GM23248 (cell line): ENCODE measurements around the gene NTN5. TPM values are rescaled to one million over a fixed set of nuclear protein-coding genes. Genes with fewer than 3 reads are reported as not detected.

Source experiments
- DNase-seq: peaks from one replicate; pipeline ENCODE4 v3.0.0-alpha.2; 2015
- H2AFZ ChIP-seq: fragments of 200-600 bp; sonication (generic); 2 replicates; pipeline ENCODE4 v1.6.1; 2016; ENCODE audit warnings: antibody characterized with exemption
- H3F3A ChIP-seq: fragments of 200-600 bp; sonication (generic); 2 replicates; pipeline ENCODE4 v1.6.1; 2016; ENCODE audit warnings: mild to moderate bottlenecking, antibody characterized with exemption, mixed run types; ENCODE audit not compliant: insufficient read depth
- H3K27ac ChIP-seq: fragments of 200-600 bp; sonication (generic); 2 replicates; pipeline ENCODE4 v1.5.1; 2016; ENCODE audit warnings: mild to moderate bottlenecking
- H3K27me3 ChIP-seq: fragments of 200-600 bp; sonication (generic); replicated peaks from 2 replicates; pipeline ENCODE4 v1.6.1; 2016; ENCODE audit warnings: mild to moderate bottlenecking; ENCODE audit not compliant: insufficient read depth
- H3K36me3 ChIP-seq: fragments of 200-600 bp; sonication (generic); 2 replicates; pipeline ENCODE4 v1.6.1; 2016; ENCODE audit warnings: low read depth, mild to moderate bottlenecking
- H3K4me1 ChIP-seq: fragments of 200-600 bp; sonication (generic); 2 replicates; pipeline ENCODE4 v1.6.1; 2016; ENCODE audit warnings: mild to moderate bottlenecking; ENCODE audit not compliant: insufficient read depth
- H3K4me2 ChIP-seq: fragments of 200-600 bp; sonication (generic); one replicate; pipeline ENCODE4 v1.6.1; 2016; ENCODE audit warnings: mild to moderate bottlenecking; ENCODE audit not compliant: unreplicated experiment
- H3K4me3 ChIP-seq: fragments of 200-600 bp; sonication (generic); 2 replicates; pipeline ENCODE4 v1.5.1; 2016; ENCODE audit warnings: mild to moderate bottlenecking
- H3K79me2 ChIP-seq: fragments of 200-600 bp; sonication (generic); 2 replicates; pipeline ENCODE4 v1.6.1; 2016; ENCODE audit warnings: mild to moderate bottlenecking; ENCODE audit not compliant: insufficient read depth
- H3K9ac ChIP-seq: fragments of 200-600 bp; sonication (generic); 2 replicates; pipeline ENCODE4 v1.6.1; 2016; ENCODE audit warnings: mild to moderate bottlenecking
- H3K9me2 ChIP-seq: fragments of 200-600 bp; sonication (generic); 2 replicates; pipeline ENCODE4 v1.6.1; 2016; ENCODE audit warnings: mixed run types, mild to moderate bottlenecking, moderate library complexity; ENCODE audit not compliant: insufficient read depth
- H3K9me3 ChIP-seq: fragments of 200-600 bp; sonication (generic); one replicate; pipeline ENCODE4 v1.6.1; 2017; ENCODE audit warnings: low read depth
- H4K20me1 ChIP-seq: fragments of 200-600 bp; sonication (generic); 2 replicates; pipeline ENCODE4 v1.6.0; 2016; ENCODE audit not compliant: insufficient read depth
- EZH2 ChIP-seq: fragments of 200-600 bp; sonication (generic); IDR thresholded peaks from 2 replicates; pipeline ENCODE4 v1.6.1; 2018; ENCODE audit warnings: antibody characterized with exemption, mild to moderate bottlenecking; ENCODE audit not compliant: insufficient read depth, poor library complexity, severe bottlenecking
- EZH2phosphoT487 ChIP-seq: fragments of 200-600 bp; sonication (generic); IDR thresholded peaks from 2 replicates; pipeline ENCODE4 v1.6.1; 2018; ENCODE audit warnings: antibody characterized with exemption, moderate library complexity, mild to moderate bottlenecking, low read depth; ENCODE audit not compliant: insufficient read depth
- WGBS, 2 experiments: methylation state at CpG; one replicate each; pipeline ENCODE4 v1.1.6; 2015 to 2017; ENCODE audit warnings: low lambda C conversion rate in 2 of 2, low coverage in 1 of 2; ENCODE audit errors: missing lambda C conversion rate in 2 of 2; 5-methylcytosine and 5-hydroxymethylcytosine counted together
- in situ Hi-C: fragments of 300-500 bp; cut with MboI; formaldehyde crosslinking; loops from 2 replicates; pipeline ENCODE4 v1.15.0; 2020
- polyA plus RNA-seq: library from polyadenylated mRNA; unstranded; fragments of >200 nt; fragmentation: Nextera tagmentation; extraction: Ambion mirVana; gene quantifications from 2 replicates; pipeline ENCODE4 v1.2.1, GENCODE V29; 2016
- total RNA-seq: library from RNA; depleted of rRNA; stranded (reverse); fragments of >200 nt; shearing (Covaris generic); gene quantifications from 2 replicates; pipeline ENCODE4 v1.2.3, GENCODE V29; 2014

NTN5 gene
- total and polyA plus RNA-seq, 2 experiments from 2014 or later, result 0.32 TPM; not detected in 1

DNA sequence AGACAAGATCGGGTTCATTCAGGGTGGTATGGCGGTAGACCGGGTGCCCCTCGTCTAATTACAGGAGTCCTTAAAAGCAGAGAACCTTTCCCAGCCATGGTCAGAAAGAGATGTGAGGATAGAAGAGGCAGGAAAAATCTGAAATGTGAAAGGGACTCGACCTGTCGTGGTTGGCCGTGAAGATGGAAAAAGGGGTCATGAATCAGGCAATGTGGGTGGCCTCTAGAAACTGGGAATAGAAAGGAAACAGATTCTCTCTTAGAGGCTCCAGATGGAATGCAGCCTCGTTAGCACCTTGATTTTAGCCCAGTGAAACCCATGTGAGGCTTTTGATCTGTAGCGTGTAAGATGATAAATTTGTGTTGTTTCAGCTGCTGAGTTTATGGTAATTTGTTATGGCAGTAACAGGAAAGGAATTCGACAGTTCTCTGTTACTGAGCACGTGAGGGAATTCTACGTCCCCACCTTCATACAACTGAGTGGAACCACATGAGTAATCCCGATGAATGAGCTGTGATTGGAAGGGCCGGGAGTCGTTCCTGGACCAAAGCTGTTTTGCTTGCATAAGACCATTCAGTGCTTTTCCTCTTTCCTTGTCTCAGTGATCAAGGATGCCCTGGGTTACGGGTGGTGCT is 15.9 kb downstream of the NTN5 start:
- no peak overlapping the region for H3K27ac ChIP-seq
- H3K79me2 ChIP-seq, result no peaks in the 10 kb centered on the region
- no peaks in the 10 kb centered on the region for H3K27me3 ChIP-seq
- H3K9me3 ChIP-seq, result no peaks in the 10 kb centered on the region
- TF ChIP-seq EZH2phosphoT487, result no peak
- TF ChIP-seq EZH2, result no peak
- H3K4me3 ChIP-seq, result no peak overlapping the region
- H4K20me1 ChIP-seq, result no peaks in the 10 kb centered on the region
- no peak overlapping the region for H3K9ac ChIP-seq
- no peak overlapping the region for H2AFZ ChIP-seq
- 30 to 31% methylated on average over 16 of the region's 16 CpGs for WGBS, 2 experiments
- H3F3A ChIP-seq, result peaks cover 18% of the 10 kb centered on the region
- in situ Hi-C loops, result no loop called here
- H3K9me2 ChIP-seq, result no peaks in the 10 kb centered on the region
- H3K4me1 ChIP-seq, result peaks cover 5% of the 10 kb centered on the region; the same call in 1 of the 2 replicates
- no peak overlapping the region for H3K4me2 ChIP-seq
- H3K36me3 ChIP-seq, result no peaks in the 10 kb centered on the region
- peak; percentile 94 for DNase-seq

DNA sequence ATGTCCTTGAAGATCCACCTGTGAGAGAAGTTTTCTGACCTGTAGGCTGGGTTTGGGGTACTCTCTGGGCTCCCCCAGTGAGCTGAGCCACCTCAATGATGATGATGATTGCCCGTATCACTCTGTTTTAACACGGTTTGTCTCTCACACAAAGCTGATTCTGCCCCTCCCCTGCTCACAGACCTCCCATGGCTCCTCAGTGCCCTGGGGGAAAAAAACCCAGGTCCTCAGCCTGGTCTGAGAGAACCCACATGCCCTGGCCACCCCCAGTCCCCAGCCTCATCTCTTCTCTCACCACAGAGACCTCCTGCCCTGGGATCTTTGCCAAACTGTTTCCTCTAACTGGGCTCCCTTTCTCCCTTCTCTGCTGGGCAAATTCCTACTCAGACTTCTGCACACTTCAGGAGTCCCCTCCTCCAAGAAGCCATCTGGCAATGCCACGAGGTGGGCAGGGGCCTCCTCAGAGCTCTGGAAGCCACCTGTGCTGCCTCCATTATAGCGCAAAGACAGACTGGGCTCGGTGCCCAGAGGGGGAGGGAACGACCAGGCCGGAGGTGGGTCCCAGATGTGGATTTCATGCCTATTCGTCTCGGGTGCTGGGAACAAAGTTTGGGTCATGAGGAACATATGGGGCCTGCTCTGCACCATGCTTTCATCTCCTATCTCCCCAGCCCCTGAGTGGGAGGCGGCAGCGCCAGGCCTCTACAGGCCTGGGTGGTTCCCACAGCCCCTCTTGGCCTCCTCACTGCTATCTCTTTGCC is 18.3 kb downstream of the NTN5 start:
- in situ Hi-C loops, result no loop called here
- no peaks in the 10 kb centered on the region for H3K9me2 ChIP-seq
- H3K27ac ChIP-seq, result no peak overlapping the region
- H3K79me2 ChIP-seq, result no peaks in the 10 kb centered on the region
- no peak overlapping the region for H2AFZ ChIP-seq
- TF ChIP-seq EZH2phosphoT487, result no peak
- TF ChIP-seq EZH2, result no peak
- WGBS, 2 experiments, result 33 to 35% methylated on average over 11 of the region's 11 CpGs
- no peaks in the 10 kb centered on the region for H3K9me3 ChIP-seq
- no peak overlapping the region for H3K9ac ChIP-seq
- H3K4me1 ChIP-seq, result peaks cover 8% of the 10 kb centered on the region; the same call in 1 of the 2 replicates
- DNase-seq, result no peak
- H3F3A ChIP-seq, result peaks cover 18% of the 10 kb centered on the region
- no peak overlapping the region for H3K4me2 ChIP-seq
- no peaks in the 10 kb centered on the region for H3K36me3 ChIP-seq
- H4K20me1 ChIP-seq, result no peaks in the 10 kb centered on the region
- H3K27me3 ChIP-seq, result no peaks in the 10 kb centered on the region
- no peak overlapping the region for H3K4me3 ChIP-seq

DNA sequence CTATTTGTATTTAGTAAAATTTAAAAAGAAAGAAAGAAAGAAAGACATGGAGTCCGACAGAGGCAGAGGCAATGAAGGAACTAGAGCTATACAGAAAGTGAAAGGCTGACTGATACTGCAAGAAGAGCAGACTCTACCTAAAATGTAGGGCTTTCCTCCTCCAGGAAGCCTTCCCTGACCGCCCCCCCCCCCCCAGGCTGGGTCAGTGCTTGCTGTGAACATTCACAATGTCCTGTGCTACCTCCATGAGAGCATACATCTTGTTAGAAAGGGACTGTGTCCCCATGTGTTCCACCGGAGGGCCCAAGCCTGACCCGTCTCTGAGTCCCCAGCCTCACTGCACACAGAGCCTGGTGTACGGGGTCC is 21.2 kb downstream of the NTN5 start:
- no peak overlapping the region for H3K4me3 ChIP-seq
- DNase-seq, result no peak
- H3K9me3 ChIP-seq, result no peaks in the 10 kb centered on the region
- H3K9ac ChIP-seq, result no peak overlapping the region
- H3K27ac ChIP-seq, result no peak overlapping the region
- no peaks in the 10 kb centered on the region for H3K79me2 ChIP-seq
- H3K4me2 ChIP-seq, result no peak overlapping the region
- H4K20me1 ChIP-seq, result no peaks in the 10 kb centered on the region
- in situ Hi-C loops, result no loop called here
- TF ChIP-seq EZH2phosphoT487 (no peak), EZH2 (no peak)
- 61 to 69% methylated on average over 5 of the region's 5 CpGs for WGBS, 2 experiments
- no peaks in the 10 kb centered on the region for H3K27me3 ChIP-seq
- H3F3A ChIP-seq, result peaks cover 2% of the 10 kb centered on the region; the same call in 1 of the 2 replicates
- H3K36me3 ChIP-seq, result no peaks in the 10 kb centered on the region
- H3K9me2 ChIP-seq, result no peaks in the 10 kb centered on the region
- peaks cover 6% of the 10 kb centered on the region; the same call in 1 of the 2 replicates for H3K4me1 ChIP-seq
- H2AFZ ChIP-seq, result no peak overlapping the region

DNA sequence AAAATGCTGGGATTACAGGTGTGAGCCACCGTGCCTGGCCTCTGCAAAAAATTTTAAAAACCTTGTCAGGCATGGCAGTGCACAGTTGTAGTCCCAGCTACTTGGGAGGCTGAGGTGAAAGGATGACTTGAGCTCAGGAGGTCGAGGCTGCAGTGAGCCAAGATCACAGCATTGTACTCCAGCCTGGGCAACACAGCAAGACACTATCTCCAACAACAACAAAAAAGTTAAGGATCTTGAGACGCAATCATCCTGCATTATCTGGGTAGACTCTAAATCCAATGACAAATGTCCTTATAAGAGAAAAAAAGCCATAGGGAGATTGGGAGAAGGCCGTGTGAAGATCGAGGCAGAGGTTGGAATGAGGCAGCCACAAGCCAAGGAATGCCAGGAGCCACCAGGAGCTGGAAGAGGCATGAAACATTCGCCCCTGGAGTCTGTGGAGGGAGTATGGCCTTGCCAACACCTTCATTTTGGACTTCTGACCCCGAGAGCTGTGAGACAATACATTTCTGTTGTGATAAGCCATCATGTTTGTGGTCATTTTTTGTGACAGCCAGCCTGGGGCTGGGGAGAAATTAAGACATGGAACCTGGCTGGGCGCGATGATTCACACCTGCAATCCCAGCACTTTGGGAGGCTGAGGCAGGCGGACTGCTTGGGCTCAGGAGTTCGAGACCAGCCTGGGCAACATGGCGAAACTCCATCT is 21.7 kb downstream of the NTN5 start:
- Histone ChIP-seq H3K79me2 (no peaks in the 10 kb centered on the region), H3K9me3 (no peaks in the 10 kb centered on the region), H3K4me1 (0 out of 2 replicates have a peak, but pooled peaks cover 5% of the 10 kb centered on the region), H3K9ac (no peak overlapping the region), H4K20me1 (no peaks in the 10 kb centered on the region), H3F3A (peaks cover under 1% of the 10 kb centered on the region; the same call in 1 of the 2 replicates), H3K4me2 (no peak overlapping the region), H3K36me3 (no peaks in the 10 kb centered on the region), H3K9me2 (no peaks in the 10 kb centered on the region), H2AFZ (no peak overlapping the region), H3K27ac (no peak overlapping the region), H3K4me3 (no peak overlapping the region), H3K27me3 (no peaks in the 10 kb centered on the region)
- TF ChIP-seq EZH2, result no peak
- no peak for TF ChIP-seq EZH2phosphoT487
- WGBS, 2 experiments, result 89 to 91% methylated on average over 12 of the region's 12 CpGs
- no peak for DNase-seq
- in situ Hi-C loops, result no loop called here
